Hematopoietic multipotent progenitor cell treated with erythropoietin and hydrocortisone succinate and interleukin-3 and kit ligand, for 8 days (in vitro differentiated cells): ENCODE data around the gene SPARCL1.
A peak's percentile ranks its signal among the peaks of the same experiment; 100 is the strongest.
"Not testable (repeated sequence)": the region's sequence is repeated elsewhere in the genome, so short reads cannot be mapped to it uniquely, and the experiment has no call there.

ENCODE experiments used
- DNase-seq: peaks from one replicate; pipeline ENCODE4 v3.0.0-alpha.2; 2015

The SPARCL1 gene, protein sequence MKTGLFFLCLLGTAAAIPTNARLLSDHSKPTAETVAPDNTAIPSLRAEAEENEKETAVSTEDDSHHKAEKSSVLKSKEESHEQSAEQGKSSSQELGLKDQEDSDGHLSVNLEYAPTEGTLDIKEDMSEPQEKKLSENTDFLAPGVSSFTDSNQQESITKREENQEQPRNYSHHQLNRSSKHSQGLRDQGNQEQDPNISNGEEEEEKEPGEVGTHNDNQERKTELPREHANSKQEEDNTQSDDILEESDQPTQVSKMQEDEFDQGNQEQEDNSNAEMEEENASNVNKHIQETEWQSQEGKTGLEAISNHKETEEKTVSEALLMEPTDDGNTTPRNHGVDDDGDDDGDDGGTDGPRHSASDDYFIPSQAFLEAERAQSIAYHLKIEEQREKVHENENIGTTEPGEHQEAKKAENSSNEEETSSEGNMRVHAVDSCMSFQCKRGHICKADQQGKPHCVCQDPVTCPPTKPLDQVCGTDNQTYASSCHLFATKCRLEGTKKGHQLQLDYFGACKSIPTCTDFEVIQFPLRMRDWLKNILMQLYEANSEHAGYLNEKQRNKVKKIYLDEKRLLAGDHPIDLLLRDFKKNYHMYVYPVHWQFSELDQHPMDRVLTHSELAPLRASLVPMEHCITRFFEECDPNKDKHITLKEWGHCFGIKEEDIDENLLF

DNA sequence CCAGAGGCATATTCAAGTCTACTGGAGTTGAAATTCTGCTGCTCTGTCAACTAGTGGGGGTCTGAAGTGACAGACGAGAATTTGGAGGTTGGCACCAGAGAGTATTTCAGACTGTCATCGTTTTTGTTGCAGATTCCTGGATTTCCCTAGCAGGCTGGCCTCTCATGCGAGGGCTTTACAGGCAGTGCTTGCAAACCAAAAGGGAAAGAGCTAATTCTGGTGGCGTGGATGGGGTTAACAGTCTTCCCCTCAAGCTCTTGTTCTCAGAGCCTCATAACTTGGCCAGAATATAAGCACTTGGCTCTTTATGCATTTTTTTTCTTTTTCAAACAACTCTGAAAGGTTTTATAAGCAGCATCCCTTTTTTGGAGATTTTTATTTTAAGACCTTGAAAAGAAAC is at the start of gene SPARCL1:
TSS of gene SPARCL1 (minus strand) at position 190 of the 400 bp plus-strand sequence. CDS start 29,802 bp downstream, outside the sequence.
- DNase-seq: no peak

DNA sequence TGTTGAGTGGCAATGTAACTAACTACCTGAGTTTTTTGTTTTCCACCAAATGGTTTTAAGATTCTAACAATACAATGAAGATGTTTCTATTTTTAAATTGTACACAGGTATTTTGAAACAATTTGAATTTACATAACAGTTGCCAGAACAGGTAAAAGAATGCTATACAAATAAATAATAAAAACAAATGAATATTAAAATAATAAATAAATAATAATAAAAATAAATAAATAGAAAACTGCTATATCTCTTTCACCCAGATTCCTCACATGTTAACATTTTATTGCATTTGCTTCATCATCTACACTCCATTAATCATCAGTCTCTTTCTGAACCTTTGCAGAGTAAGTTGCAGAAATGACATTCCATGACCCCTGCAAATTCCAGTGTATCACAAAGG is 46.8 kb upstream of the SPARCL1 start:
- no peak for DNase-seq

DNA sequence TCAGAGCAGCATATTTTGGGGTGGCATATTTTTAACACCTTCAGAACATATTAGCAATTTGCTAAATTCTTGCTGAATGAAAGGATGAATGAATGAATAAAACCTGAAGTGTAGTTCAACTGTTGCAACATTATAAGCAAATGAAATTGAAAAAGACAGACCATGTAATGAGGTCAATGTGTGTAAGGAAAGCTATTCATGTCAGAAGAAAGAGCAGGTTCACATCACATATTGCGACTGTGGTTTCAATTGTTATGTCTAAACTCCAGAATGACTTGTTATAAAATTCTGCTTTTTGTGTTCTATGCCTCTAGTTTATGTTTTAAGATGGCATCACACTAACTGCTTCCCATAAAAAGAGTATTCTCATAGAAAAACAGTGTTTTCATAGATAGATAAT is 46.2 kb upstream of the SPARCL1 start:
- no peak for DNase-seq

DNA sequence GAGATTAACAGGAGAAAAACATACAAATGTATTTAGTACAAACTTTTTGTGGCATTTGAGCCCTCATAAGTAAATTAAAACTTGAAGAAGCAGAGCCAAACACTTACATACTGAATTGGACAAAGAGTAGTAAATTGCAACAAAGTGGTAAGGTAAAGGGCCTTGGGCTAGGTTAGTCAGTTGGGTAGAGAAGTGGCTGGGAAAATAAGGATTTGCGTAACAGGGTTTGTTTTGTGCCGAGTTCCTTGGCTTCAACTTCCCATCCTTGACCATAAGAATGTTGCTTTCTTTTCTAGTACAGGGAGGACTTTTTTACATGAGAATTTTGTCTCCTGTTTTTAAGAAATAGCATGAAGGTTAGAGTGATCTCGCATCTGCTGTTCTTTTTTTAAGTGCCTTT is 45.8 kb upstream of the SPARCL1 start:
- DNase-seq: no peak

DNA sequence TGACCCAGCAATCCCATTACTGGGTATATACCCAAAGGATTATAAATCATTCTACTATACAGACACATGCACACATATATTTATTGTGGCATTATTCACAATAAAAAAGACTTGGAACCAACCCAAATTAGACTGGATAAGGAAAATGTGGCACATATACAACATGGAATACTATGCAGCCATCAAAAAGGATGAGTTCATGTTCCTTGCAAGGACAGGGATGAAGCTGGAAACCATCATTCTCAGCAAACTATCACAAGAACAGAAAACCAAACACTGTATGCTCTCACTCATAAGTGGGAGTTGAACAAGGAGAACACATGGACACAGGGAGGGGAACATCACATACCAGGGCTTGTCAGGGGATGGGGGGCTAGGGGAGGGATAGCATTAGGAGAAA is 45.2 kb upstream of the SPARCL1 start:
- DNase-seq: not testable (repeated sequence)

DNA sequence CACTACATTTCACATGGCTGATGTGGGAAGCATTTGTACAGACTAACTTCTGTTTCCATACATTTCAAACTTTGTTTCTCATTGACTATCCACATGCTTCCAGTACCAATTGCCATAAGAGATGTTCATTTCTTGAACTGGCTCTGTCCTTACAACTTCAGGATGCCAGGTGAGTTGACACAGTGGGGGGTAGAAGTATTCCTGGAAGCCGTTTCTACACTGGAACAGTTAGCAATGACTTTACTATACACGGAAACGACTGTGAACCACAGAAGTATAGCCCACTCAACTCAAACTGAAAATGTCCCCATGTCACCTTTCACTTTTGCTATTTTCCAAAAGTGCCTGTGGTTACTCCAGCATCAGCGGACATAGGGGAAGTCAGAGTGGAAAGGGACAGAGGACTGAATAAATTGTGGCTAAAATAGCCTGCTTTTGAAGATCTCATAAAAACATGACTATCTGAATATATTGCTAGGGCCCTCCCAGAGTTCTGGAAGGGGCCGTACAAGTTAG is 41.2 kb upstream of the SPARCL1 start:
- no peak for DNase-seq

DNA sequence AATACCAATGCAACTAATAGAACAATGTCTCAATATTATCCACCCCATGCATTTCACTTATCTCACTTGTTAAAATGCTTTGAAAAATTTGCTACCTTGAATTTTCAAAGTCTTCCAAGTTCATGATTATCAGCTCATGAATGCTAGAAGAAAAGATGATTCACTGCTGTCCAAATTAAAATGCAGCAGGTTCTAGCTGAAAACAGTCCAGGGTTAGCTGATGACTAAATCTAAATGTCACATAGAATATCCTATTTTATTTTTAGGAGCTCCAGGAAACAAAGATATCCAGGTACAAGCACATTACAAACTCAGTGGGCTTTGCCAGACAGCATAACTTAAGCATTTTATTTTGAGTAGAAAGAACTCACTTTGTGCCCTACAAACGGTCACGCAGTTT is 38.0 kb upstream of the SPARCL1 start:
- DNase-seq: no peak

DNA sequence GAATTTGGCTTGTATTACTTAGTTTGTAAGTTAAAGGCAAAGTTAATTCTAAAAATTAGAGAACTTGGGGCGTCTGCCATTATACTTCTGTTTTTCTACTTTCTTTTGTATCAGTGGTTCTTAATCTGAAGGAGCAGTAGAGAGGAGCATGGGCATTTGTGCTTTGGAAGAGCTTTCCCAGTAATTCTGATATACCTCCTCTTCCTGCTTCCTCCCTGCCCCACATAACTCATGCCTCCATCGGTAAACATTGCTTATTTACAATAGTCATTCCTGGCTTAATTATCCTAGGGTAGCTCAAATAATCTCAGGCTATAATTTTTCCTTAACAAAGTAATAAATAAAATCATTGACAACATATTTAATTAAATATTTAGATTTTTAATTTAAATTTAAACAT is 37.1 kb upstream of the SPARCL1 start:
- no peak for DNase-seq

DNA sequence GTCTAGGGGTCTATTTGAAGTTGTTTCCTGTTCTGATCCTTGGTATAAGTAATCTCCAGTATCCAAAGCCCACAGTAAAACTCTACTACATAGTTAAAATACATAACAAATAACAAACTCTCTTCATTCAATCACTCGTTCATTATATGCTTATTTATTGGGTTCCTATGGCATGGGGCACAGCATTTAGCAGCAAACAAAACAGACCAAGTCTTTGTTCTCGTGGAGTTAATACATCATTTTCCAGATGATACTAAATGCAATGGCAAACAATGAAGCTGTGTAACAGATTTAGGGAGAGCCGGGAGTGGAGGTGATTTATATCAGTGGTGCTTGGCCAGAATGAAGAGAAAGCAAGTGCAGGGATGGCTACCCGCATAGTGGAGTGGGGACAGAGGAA is 36.6 kb upstream of the SPARCL1 start:
- DNase-seq: no peak

DNA sequence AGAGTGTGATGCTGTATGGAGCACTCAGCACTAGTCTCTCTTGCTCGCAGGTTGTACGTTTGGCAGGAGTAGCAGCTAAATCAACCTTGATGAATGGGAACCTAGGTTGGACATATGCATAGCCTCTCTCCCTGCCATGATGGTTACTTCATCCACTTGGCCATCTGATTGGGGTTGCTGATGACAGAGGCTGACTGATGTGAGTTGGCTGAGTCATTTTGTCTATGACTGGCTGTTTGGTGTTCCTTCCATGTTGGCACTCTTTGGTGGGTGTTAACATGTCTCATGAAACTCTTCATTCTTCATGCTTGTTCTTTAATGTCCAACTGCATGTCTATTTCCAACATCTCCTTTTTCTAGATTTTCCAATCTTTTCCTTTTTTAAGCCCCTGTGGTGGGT is 31.6 kb upstream of the SPARCL1 start:
- DNase-seq: no peak

DNA sequence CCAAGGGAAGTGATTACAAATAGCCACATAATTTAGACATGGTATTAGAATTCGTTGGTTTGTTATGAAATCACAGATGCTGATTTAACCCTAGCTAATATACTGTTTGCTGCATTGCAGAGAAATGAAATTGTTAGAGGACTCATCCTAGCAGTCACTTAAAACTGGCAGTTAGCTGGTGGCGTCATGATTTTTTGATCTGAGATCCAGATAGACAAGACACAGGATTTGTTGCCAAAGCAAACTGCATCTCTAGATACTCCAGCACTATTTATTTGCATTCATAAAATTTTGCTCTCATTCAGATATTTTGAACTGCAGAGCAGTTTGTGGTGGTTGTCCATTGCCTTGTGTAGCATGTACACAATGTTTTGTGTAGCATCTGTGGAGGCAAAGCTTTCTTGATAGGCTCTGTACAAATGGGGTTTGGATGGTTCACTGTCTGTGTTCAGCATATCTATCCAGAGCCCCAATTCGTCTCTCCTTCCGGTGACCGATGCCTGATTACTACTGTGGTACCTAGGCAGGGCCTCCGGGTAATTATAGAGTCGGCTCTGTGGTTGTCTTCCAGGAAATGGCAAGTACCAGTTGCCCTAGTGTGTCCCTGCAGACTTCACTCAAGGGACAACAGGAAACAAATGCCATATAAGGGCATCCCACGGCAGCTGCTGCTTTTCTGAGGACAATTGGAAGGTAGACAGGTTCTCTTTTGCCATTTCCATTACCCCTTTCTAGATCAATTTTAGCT is 30.1 kb upstream of the SPARCL1 start:
- DNase-seq: peak; percentile 62

DNA sequence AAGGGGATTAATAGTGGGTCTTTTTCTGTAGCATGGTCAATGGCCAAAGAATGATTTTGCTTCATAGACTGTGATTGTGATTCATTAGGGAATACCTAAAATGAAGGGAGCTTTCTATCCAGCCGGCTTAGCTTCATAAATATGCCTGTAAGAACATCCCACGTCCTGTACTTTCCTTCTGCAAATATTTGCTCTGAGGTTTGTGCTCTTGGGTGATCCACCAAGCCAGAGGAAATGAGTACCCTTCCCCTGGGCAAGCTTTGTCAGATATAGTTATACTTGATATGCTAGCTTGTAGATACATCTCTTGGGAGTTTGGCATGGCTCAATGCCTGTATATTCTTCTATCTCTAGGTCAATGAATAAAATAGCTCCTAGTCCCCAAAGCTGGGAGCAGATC is 28.2 kb upstream of the SPARCL1 start:
- DNase-seq: no peak

DNA sequence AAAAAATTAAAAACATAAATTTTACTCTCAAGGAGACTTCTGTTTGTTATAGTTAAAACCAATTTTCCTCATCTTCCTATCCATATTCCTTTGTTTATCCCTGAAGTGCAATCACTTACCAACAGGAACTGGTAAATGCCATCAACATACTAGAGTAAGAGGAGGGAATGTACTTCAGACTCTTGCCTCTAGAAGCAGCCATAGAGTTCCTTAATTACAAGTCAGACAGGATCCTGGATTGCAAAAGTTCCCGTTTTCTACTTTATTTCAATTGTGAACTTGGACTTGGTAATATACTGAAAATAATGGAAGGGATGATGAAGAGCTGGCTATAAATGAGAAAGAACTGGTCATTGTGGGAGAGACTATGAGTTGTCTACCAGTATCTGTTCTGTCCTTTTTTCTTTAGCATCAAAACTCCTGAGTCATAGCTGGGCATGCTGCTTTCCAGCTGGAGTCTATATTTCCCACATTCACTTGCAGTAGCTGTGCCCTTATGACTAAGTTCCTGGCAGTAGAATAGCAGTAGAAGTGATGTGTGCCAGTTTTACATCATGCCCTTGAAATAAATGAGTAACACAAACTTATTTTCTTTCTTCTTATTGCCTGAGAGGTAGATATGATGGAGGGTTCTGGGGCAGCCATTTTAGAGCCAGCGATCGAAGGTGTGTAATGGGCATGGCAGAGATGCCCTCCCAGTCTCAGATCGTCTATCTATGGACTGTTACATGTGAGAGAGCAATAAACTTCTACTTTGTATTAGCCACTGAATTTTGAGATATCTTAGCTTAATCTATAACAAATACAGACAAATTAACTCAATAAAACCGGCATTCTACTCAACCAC is 26.8 kb upstream of the SPARCL1 start:
- peak; percentile 5 for DNase-seq

DNA sequence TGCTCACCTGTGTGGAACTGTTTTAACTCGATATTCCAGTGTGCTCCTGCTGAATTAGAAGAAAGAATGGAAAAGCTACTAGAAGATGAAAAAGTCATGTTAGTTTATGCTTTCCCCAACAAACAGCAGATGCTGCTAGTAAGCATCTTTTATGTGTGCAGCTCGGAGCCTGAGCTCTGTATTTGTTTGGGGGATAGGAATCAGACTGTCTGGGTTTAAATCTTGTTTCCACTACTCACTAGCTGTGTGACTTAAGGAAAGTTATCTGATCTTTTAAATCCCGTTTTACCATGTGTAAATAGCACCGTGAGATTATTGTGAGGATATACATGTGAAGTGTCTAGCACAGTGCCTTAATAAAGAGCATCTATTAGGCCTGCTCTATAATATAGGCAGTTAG is 24.0 kb upstream of the SPARCL1 start:
- no peak for DNase-seq

DNA sequence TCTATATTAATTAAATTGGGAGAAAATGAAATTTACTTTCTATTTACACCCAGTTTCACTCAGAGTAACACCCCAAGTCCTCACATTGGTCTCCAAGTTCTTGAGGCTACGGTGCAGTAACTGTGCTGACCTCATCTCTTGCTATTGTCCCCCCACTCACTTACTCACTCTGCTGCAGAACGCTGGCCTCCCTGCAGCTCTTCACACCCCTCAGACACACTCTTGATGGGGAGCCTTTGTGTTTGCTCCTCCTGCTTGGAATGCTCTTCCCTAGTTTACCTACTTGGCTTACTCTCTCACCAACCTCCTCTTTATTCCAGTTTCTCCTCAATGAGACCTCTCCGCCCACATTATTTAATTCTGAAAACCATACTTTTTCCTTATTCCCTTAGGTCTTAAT is 22.2 kb upstream of the SPARCL1 start:
- DNase-seq: no peak

DNA sequence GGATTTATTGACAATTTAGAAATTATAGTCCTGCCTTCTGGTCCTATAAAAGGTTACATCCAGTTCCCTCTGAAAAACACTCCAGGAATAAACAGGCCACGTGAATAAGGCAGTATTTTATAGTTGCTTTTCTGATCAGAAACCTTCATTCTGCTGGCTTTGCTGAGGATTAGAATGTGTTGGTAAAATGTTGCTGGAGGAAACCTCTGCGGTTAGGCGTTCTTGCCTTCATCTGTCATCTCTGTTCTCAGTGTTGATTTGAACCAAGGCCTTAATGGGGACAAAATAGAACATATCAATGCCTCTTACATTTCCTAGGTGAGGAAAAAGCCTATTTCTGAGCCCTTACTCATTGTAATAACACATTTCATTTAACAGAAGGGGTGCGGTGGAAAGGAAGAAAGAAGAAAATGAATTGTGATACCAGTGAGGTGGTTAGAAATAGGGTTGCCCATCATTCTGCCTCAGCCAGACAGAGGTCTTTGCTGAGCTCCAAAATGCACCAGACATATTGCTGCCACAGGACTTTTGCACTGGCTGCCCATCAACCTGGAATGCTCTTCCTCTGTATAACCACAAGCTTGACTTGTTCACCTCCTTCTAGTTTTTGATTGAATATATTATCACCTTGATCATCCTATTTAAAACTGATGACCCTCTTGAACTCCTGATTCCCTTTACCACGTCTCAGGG is 18.0 kb upstream of the SPARCL1 start:
- no peak for DNase-seq

DNA sequence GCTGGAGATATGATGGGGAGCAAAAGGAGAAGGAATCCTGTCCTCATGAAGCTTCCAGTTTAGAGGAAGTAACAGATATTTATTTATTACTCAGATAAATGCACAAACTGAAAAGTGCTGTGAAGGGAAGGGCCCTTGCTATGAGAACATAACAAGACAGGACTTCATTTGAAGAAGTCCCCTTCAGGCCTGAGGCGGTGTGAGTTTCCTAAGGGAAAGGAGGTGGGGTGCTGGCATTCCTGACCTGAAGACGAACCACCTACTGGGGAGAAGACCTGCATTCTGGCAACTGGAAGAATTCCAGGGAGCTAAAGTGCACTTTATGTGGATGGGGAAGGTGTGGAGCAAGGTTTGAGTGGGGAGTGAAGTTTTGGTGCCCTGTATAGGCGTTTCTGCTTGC is 15.9 kb upstream of the SPARCL1 start:
- DNase-seq: no peak

DNA sequence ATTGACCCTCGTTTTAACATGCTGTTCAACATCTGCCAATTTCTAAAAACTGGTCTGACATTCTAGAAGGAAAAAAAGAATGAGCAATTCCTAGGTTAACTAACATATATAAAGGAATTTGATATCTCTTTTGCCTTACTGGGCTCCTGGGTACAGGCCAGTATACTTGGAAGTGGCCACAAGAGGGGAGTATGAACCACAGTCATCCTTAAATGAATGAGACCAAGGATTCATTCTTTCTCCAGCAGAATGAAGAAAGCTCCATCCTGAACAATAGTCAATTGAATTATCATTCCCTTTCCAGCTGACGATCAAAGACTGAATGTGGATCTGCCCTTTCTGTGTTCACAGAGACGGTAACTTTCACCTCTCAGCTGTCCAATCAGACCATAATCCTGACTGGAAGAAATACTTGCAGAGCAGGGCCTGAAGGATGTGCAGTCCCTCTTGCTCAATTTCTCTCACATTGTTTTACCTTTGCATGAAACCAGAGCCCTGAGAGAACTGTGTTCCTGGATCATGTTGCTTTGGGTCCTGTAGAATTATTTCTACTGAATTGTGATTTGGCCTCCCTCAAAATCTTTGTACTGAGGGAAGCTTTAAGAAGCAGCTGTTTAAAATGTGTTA is 14.8 kb upstream of the SPARCL1 start:
- peak; percentile 16 for DNase-seq

DNA sequence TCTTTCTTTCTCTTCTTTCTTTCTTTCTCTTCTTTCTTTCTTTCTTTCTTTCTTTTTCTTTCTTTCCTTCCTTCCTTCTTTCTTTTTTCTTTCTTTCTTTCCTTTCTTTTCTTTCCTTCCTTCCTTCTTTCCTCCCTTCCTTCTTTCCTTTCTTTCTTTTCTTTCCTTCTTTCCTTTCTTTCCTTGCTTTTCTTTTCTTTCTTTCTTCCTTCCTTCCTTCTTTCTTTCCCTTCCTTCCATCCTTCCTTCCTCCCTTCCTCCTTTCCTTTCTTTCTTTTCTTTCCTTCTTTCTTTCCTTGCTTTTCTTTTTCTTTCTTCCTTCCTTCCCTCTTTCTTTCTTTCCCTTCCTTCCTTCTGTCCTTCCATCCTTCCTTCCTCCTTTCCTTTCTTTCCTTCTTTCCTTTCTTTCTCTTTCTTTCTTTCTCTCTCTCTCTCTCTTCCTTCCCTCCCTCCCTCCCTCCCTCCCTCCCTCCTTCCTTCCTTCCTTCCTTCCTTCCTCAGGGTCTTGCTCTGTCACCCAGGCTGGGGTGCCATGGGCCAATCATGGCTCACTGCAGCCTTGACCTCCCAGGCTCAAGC is 13.6 kb upstream of the SPARCL1 start:
- no peak for DNase-seq

DNA sequence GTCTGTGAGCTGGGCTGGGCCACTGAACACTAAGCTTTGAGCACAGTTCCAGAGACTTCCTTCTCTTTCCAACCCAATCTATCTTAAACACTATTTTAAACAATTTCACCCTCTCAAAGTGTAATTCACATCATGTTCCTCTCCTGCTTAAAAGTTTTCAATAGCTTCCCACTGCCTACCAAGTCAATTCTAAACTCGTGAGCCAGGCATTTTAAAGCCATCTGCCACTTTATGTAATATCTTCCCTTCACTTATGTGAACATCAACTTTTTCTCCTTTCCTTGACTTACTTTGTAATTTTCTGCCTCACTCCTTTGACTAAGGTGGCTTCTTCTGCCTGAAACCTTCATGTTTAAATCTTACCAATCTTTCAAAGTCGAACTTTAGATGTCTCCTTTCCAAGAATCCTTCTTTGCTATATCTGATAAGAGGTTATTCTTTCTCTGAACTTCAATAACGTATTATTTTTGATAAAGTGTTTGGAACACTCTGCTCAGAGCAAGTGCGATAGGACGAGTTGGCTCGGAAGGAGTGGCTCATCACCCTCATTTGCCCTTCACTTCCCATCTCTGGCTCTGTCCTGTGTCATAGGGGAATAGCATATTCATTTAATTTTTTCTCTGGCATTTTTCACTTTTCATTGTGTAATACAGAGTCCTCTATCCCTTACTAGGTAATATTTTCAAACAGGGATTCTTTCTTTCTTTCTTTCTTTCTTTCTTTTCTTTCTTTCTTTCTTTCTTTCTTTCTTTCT is 13.0 kb upstream of the SPARCL1 start:
- no peak for DNase-seq
